Pancreas (tissue), 10 donors: ENCODE measurements around the gene DIDO1. TPM values are rescaled to one million over a fixed set of nuclear protein-coding genes. Genes with fewer than 3 reads are reported as not detected.
A peak's percentile ranks its signal among the peaks of the same experiment; 100 is the strongest.
"Not testable (repeated sequence)": the region's sequence is repeated elsewhere in the genome, so short reads cannot be mapped to it uniquely, and the experiment has no call there.

Experiments
- ATAC-seq, 4 donors: fragments of 200-7000 bp; cut with Tn5 transposase; one replicate each; pipeline versions ENCODE4 v1.8.0 to v1.9.1; 2020; ENCODE audit warnings: mild to moderate bottlenecking in 4 of 4, moderate library complexity in 4 of 4
- DNase-seq, 6 donors: peaks; one replicate each; pipeline ENCODE4 v3.0.0-alpha.2; 2020
- FAIRE-seq: peaks from 2 replicates; lab custom pipeline; 2012; peaks lifted over from hg19 to GRCh38; lab: Jason Lieb, UNC
- H3K27ac ChIP-seq, 4 donors: fragments of 200-600 bp; sonication (generic); 1 replicate in 3 of 4; 2 replicates in 1 of 4; pipeline versions ENCODE4 v1.5.0 to v1.8.0; 2020
- H3K27me3 ChIP-seq, 4 donors: fragments of 200-600 bp; one replicate each; pipeline ENCODE4 v1.8.0; 2021
- H3K36me3 ChIP-seq, 3 donors: fragments of 200-600 bp; sonication (generic) in 1 of 3; one replicate each; pipeline versions ENCODE4 v1.5.0 to v1.8.0; 2020 to 2021
- H3K4me1 ChIP-seq, 3 donors: fragments of 200-600 bp; one replicate each; pipeline ENCODE4 v1.8.0; 2021
- H3K4me3 ChIP-seq, 4 donors: fragments of 200-600 bp; sonication (generic) in 2 of 4; one replicate each; pipeline versions ENCODE4 v1.5.0 to v1.8.0; 2020 to 2021
- H3K9me3 ChIP-seq, 4 donors: fragments of 200-600 bp; one replicate each; pipeline ENCODE4 v1.8.0; 2021
- WGBS, 2 donors: extraction: QIAGEN DNeasy Blood & Tissue Kit; methylation state at CpG; one replicate each; pipeline ENCODE4 v1.1.7; 2013; 5-methylcytosine and 5-hydroxymethylcytosine counted together
- intact Hi-C, 3 donors: fragments of 100-400 bp; cut with DNase I; formaldehyde crosslinking; loops; one replicate each; pipeline versions ENCODE4 v1.11.1 to v1.14.2; 2022
- polyA plus RNA-seq, 2 donors: library from polyadenylated mRNA; stranded (reverse); fragments of 200-250 nt; gene quantifications; one replicate each; pipeline ENCODE4 v1.2.3, GENCODE V29; 2013
- total RNA-seq, 6 donors: library from RNA; stranded (reverse); fragmentation: NEBNext Ultra II Directional in 4 of 6; extraction: Animal tissue kit (Norgen Biotek cat#: 25700) in 4 of 6; gene quantifications; one replicate each; pipeline versions ENCODE4 v1.2.1 to v1.2.4, GENCODE V29; 2021 to 2023
- TF ChIP-seq, protein P1 (sequence below), 4 donors: fragments of 200-600 bp; sonication (generic) in 3 of 4; IDR thresholded peaks; one replicate each; pipeline versions ENCODE4 v1.5.0 to v1.8.0; 2021; ENCODE audit warnings: antibody characterized with exemption in 4 of 4
- donor health status: healthy with polysubstance abuse.
- donor health status: DM: no; HTN: no; CAD: no; lungs with moderate emphysema.
- donor health status: DM: no; HTN: no; CAD: no.
- donor health status: control.
- donor health status: control.
- donor health status: Bipolar disorder and iron deficiency.
- donor health status: DM: yes; HTN: yes; CAD: no.
- donor health status: DM: no; HTN: no; CAD: no.
- donor health status: DM: no; HTN: no; CAD: no.
- donor health status: DM: yes; HTN: yes; CAD: no.

DIDO1 gene
- total and polyA plus RNA-seq, 8 donors = 16.7 to 29.8 (median 18.5) TPM

DNA sequence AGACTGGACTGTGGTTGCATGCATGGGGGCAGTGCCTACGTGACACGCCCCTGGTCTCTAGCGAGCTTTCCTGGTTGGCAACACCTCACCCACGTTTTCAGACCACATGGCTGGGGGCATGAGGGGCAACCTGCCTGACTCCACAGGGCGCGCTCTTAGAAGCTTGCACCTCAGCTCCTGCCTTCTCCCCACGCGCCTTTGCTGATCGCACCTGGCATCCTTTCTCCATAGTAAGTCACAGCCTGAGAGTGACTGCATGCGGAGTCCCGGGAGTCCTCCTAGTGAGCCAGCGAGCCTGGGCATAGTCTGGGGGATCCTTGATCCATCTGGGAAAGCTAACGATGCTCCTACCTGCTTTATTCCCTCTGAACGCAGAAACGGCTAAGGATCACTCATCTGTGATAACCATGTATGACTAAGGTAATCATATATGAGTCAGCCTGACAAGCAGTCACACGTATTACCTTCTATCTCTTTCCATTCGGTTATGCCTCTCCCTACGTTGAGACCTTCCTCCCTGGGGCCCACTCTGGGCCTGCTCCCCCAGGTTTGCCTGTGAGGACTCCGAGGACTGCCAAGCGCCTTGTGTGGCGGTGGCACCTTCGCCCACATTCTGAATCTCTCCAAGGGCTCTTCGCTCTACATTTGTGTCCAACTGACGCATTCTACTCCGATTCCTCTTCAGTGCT lies 69.2 kb downstream of the DIDO1 start:
- no peak overlapping the region for H3K27ac ChIP-seq
- peaks cover 0 to 6% (median 0%) of the 10 kb centered on the region in 3 donors for H3K36me3 ChIP-seq
- no peak for ATAC-seq
- peak in 1 of 6 donors; percentile 33 for DNase-seq
- H3K4me3 ChIP-seq = no peak overlapping the region
- no peaks in the 10 kb centered on the region for H3K9me3 ChIP-seq
- intact Hi-C loops = no loop called here
- TF ChIP-seq, protein P1, sequence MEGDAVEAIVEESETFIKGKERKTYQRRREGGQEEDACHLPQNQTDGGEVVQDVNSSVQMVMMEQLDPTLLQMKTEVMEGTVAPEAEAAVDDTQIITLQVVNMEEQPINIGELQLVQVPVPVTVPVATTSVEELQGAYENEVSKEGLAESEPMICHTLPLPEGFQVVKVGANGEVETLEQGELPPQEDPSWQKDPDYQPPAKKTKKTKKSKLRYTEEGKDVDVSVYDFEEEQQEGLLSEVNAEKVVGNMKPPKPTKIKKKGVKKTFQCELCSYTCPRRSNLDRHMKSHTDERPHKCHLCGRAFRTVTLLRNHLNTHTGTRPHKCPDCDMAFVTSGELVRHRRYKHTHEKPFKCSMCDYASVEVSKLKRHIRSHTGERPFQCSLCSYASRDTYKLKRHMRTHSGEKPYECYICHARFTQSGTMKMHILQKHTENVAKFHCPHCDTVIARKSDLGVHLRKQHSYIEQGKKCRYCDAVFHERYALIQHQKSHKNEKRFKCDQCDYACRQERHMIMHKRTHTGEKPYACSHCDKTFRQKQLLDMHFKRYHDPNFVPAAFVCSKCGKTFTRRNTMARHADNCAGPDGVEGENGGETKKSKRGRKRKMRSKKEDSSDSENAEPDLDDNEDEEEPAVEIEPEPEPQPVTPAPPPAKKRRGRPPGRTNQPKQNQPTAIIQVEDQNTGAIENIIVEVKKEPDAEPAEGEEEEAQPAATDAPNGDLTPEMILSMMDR (IDR thresholded peaks at IDR 0.05) = no peak
- FAIRE-seq = no peak
- H3K27me3 ChIP-seq = no peaks in the 10 kb centered on the region
- WGBS, 2 donors = 92 to 96% methylated on average over 25 of the region's 25 CpGs
- peaks cover 8 to 10% (median 8%) of the 10 kb centered on the region in 3 donors for H3K4me1 ChIP-seq

DNA sequence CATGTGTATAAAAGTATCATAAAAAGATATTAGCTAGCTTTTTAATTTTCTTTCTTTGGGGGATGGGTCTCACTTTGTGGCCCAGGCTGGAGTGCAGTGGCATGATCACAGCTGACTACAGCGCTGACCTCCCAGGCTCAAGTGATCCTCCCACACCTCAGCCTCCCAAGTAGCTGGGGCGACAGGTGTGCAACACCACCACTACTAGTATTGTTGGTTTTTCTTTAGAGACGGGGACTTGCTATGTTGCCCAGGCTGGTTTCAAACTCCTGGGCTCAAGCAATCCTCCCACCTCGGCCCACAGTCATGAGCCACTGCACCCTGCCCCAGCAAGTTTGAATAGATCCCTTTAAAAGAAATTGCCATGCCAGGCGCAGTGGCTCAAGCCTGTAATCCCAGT lies 71.2 kb downstream of the DIDO1 start:
- FAIRE-seq (no peak), DNase-seq (peak in 1 of 6 donors; percentile 20), ATAC-seq (no peak)
- peaks cover 0 to 6% (median 0%) of the 10 kb centered on the region in 3 donors for H3K36me3 ChIP-seq
- 87 to 98% methylated on average over 5 of the region's 5 CpGs for WGBS, 2 donors
- peaks cover 2 to 4% (median 2%) of the 10 kb centered on the region in 3 donors for H3K4me1 ChIP-seq
- intact Hi-C loops = no loop called here
- H3K4me3 ChIP-seq = no peak overlapping the region
- TF ChIP-seq, protein P1 (IDR thresholded peaks at IDR 0.05) = no peak
- H3K9me3 ChIP-seq = no peaks in the 10 kb centered on the region
- no peak overlapping the region for H3K27ac ChIP-seq
- no peaks in the 10 kb centered on the region for H3K27me3 ChIP-seq

DNA sequence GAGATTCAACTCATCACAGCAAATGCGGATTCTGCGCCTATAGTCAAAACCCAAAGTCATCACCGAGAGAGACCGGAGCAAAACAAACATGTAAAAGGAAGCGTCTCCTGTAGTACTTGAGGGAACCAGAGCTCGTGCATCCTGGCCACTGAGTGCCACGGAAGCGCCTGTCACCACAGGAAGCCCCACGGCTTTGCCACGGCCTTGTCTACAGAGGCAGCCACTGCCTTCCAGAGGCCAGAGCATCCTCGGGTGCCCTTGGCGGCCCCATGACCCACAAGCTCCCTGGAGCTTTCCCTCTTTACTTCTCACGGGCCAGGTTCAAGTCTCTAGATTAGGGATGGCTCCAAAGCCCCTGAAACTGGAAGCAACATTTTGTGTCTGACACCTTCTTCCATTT lies 72.2 kb downstream of the DIDO1 start:
- Histone ChIP-seq H3K27ac (no peak overlapping the region), H3K9me3 (no peaks in the 10 kb centered on the region), H3K4me1 (no peaks in the 10 kb centered on the region), H3K27me3 (no peaks in the 10 kb centered on the region), H3K4me3 (no peak overlapping the region), H3K36me3 (peaks cover 0 to 6% (median 0%) of the 10 kb centered on the region in 3 donors)
- no peak for FAIRE-seq
- TF ChIP-seq, protein P1 (IDR thresholded peaks at IDR 0.05) = no peak
- intact Hi-C loops = no loop called here
- 93 to 95% methylated on average over 13 of the region's 13 CpGs for WGBS, 2 donors
- no peak for ATAC-seq
- peak in 1 of 6 donors; percentile 16 for DNase-seq

DNA sequence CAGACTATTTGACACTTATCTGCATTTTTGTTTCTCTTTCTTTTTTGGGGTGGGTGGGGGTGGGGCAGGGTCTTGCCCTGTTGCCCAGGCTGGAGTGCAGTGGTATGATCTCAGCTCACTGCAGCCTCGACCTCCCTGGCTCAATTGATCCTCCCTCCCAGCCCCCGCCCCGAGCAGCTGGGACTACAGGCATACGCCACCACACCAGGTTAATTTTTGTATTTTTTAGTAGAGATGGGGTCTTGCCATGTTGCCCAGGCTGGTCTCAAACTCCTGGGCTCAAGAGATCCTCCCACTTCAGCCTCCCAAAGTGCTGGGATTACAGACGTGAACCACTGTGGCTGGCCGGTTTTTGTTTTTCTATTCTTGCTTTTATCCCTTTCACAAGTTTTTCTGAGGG lies 73.0 kb downstream of the DIDO1 start:
- H3K27me3 ChIP-seq, H3K4me1 ChIP-seq, FAIRE-seq, intact Hi-C loops, H3K9me3 ChIP-seq, H3K27ac ChIP-seq, H3K36me3 ChIP-seq, ATAC-seq, H3K4me3 ChIP-seq: not testable (repeated sequence)
- 79 to 91% methylated on average over 6 of the region's 6 CpGs for whole genome bisulfite sequencing, 2 donors
- DNase-seq = peak in 1 of 6 donors; percentile 26

DNA sequence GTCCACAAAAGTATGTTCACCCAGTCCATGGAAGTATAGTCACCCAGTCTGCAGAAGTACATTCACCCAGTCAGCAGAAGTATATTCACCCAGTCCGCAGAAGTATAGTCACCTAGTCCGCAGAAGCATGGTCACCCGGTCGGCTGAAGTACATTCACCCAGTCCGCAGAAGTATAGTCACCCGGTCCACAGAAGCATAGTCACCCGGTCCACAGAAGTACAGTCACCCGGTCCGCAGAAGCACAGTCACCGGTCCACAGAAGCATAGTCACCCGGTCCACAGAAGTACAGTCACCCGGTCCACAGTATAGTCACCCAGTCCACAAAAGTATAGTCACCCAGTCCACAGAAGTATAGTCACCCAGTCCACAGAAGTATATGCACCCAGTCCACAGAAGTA lies 73.5 kb downstream of the DIDO1 start:
- 94% methylated on average over 12 of the region's 12 CpGs for WGBS, 2 donors
- intact Hi-C loops = no loop called here
- Histone ChIP-seq H3K9me3 (no peaks in the 10 kb centered on the region), H3K27ac (no peak overlapping the region), H3K4me3 (no peak overlapping the region), H3K36me3 (peaks cover 0 to 6% (median 0%) of the 10 kb centered on the region in 3 donors), H3K4me1 (no peaks in the 10 kb centered on the region), H3K27me3 (no peaks in the 10 kb centered on the region)
- FAIRE-seq = no peak
- DNase-seq = no peak
- TF ChIP-seq, protein P1 (IDR thresholded peaks at IDR 0.05) = no peak
- ATAC-seq = no peak
